Measurements from ENCODE around the gene TRERF1.

- TF ChIP-seq NR2C2 (CRISPR knock-in tag; IDR thresholded peaks at IDR 0.05), result no peak
- TF ChIP-seq JUN (CRISPR knock-in tag; IDR thresholded peaks at IDR 0.05), result no peak
- TF ChIP-seq TEAD4 (CRISPR knock-in tag; IDR thresholded peaks at IDR 0.05), result no peak
- TF ChIP-seq CBFB (CRISPR knock-in tag; IDR thresholded peaks at IDR 0.05; ENCODE audit: low read depth), result no peak
Measured at GRCh38 chr6:42243046-42243445, 208.7 kb downstream of the TRERF1 start.

Measured in WTC11 (cell line).